Neuron (in vitro differentiated cells): ENCODE results near the gene DPF3.

Experiments
- H2AFZ ChIP-seq: one replicate; pipeline ENCODE4 v1.6.1; 2013; ENCODE audit warnings: low read depth, mild to moderate bottlenecking, inconsistent platforms, low read length, moderate library complexity
- H3K27me3 ChIP-seq: one replicate; pipeline ENCODE4 v1.6.1; 2013; ENCODE audit warnings: low read length; ENCODE audit not compliant: insufficient read depth
- H3K36me3 ChIP-seq: one replicate; pipeline ENCODE4 v1.6.1; 2013; ENCODE audit warnings: low read length; ENCODE audit not compliant: insufficient read depth
- H3K4me1 ChIP-seq: one replicate; pipeline ENCODE4 v1.6.1; 2013; ENCODE audit warnings: low read length; ENCODE audit not compliant: insufficient read depth
- H3K4me3 ChIP-seq: 2 replicates; pipeline ENCODE4 v1.5.1; 2013; ENCODE audit warnings: mild to moderate bottlenecking, low read length, moderate library complexity
- H3K9me3 ChIP-seq: one replicate; pipeline ENCODE4 v1.6.1; 2013; ENCODE audit warnings: low read length

The DPF3 gene

DNA sequence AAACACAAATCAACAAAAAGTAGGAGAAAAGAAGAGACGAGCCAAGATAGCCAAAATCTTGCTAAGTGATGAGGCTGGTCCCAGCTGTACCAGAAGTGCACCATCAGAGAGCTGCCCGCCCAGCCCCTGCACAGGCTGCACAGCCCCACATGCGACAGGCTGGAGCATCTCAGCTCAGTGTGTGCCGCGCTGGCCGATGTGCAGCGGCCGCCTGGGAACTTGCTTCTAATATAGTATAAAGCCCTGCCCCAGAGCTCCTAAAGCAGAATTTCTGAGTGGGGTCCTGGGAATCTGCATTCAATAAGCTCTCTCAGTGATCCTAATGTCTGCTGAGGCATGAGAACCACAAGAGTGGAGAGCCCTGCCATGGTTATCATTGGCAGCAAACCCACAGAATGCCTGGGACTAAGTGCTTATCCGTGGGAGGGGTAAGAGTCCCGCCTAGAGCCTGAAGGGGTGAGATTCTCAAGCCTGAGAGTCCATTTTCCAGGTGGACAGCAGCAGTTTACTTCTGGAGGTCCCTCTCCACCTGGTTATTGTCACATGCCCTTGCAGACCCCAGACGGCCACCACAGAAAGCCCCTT is 171.6 kb downstream of the DPF3 start:
- Histone ChIP-seq H3K4me1 (no peaks in the 10 kb centered on the region), H3K9me3 (no peaks in the 10 kb centered on the region)

DNA sequence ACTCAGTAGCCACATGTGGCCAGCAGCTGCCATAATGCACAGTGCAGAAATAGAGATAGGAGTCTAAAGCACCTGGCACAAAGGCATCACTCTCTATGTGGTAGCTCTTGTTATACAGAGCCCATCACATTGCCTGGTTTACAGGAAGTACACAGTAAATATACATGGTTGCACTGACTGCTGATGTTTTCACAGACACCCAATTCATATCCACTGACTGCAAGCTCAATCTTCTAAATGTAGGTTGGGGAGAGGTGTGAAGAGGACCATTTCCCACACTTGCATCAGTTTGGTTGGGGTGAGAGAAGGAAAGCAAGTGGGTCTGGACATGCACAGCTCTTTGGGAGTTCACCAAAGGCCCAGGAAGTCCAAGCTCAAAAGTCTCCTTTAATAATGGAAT is 172.8 kb downstream of the DPF3 start:
- H3K4me1 ChIP-seq: no peaks in the 10 kb centered on the region

More for the DNA sequence above, 171.6 kb downstream of the DPF3 start:
- H3K27me3 ChIP-seq: no peaks in the 10 kb centered on the region
- H3K36me3 ChIP-seq: no peaks in the 10 kb centered on the region
- H3K4me3 ChIP-seq: no peak overlapping the region
- H2AFZ ChIP-seq: no peak overlapping the region

DNA sequence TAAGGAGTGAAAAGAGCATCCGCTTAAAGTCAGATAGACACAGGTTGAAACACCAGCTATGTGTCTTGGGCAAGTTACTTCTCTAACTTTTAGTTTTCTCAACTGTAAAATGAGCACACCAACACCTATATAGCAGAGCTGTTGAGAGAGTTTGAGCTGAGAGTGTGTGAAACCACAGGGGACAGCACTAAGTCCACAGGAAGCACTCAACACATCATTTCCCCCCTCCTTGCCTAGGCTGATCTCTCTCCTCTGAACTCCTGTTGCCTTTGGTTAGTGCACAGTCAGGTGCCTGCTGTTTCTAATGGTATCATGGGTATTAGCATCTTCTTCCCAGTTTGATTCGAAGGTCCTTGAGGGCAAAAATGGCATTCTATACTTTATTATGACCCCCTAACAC is 176.7 kb downstream of the DPF3 start:
- no peaks in the 10 kb centered on the region for H3K9me3 ChIP-seq
- no peaks in the 10 kb centered on the region for H3K36me3 ChIP-seq
- no peaks in the 10 kb centered on the region for H3K4me1 ChIP-seq
- H2AFZ ChIP-seq: no peak overlapping the region
- no peak overlapping the region for H3K4me3 ChIP-seq
- H3K27me3 ChIP-seq: no peaks in the 10 kb centered on the region

More for the DNA sequence above, 172.8 kb downstream of the DPF3 start:
- H3K4me3 ChIP-seq: no peak overlapping the region
- no peaks in the 10 kb centered on the region for H3K27me3 ChIP-seq
- H2AFZ ChIP-seq: no peak overlapping the region
- H3K36me3 ChIP-seq: no peaks in the 10 kb centered on the region
- H3K9me3 ChIP-seq: no peaks in the 10 kb centered on the region

DNA sequence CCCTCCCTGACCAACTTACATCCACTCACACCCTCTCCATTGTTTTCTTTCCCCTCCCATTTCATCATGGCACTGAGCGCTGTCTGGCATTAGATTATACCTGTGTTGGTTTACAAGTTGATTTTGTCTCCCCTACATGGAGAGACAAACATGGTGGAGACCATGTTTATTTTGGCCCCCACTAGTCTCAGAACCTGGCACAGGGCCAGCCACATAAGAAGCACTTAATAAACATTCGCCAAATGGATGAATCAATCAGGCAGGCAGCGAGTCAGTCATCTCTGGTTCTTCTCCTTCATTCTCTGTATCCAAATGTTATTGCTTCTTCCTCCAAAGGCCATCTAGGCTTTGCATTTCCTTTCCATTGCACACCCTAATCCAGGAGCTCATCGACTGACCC is 177.4 kb downstream of the DPF3 start:
- no peak overlapping the region for H2AFZ ChIP-seq
- no peaks in the 10 kb centered on the region for H3K27me3 ChIP-seq
- H3K4me1 ChIP-seq: no peaks in the 10 kb centered on the region
- H3K36me3 ChIP-seq: no peaks in the 10 kb centered on the region
- H3K9me3 ChIP-seq: no peaks in the 10 kb centered on the region
- H3K4me3 ChIP-seq: no peak overlapping the region

DNA sequence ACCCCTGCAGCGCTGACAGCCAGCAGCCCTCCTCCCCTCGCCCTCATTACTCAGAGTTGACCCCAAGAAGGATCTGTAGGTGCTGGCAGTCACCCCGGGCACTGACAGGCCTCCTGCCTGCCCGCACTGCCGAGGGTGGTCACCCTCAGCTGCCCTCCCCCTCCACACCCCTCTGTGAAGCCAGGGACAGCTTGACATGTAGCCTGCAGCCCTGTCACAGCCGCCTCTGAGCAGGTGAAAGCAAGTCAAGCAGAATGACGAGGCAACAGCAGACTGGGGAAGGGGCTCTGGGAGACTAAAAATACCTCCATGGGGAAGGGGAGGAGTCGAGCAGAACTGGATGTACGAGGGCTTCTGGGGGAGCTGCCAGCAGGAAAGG is 178.1 kb downstream of the DPF3 start:
- Histone ChIP-seq H2AFZ (no peak overlapping the region), H3K27me3 (no peaks in the 10 kb centered on the region), H3K4me3 (no peak overlapping the region), H3K36me3 (no peaks in the 10 kb centered on the region), H3K4me1 (no peaks in the 10 kb centered on the region), H3K9me3 (no peaks in the 10 kb centered on the region)

DNA sequence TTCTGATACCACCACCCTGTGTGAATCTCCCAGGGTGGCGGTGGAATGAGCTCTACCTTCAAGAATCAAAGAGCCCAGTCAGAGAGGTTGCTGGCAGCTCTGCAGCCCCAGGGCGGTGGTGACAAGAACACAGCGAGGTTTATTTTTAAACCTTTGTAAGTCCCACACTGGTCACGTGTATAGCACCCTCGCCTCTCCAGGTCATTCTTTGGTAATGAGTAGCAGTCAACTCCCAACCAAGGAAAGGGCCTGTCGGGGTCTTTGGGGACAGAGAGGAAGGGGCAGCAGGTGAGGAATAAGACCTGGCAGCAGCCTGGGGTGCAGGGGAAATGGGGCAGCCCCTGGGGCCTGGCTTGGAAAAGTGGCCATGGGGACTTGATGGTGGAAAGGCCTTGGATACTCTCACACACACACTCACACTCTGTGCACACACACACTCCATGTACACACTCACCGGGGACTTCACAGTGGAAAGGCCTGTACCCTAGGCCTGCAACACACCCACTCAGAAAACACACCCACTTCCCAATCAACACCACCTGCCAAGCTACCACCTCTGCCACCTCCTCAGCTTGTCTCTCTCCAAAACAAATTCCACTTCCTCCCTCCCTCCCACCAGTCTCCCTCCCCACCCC is 178.6 kb downstream of the DPF3 start:
- Histone ChIP-seq H3K27me3 (no peaks in the 10 kb centered on the region), H3K9me3 (no peaks in the 10 kb centered on the region), H3K4me3 (no peak overlapping the region), H3K36me3 (no peaks in the 10 kb centered on the region), H3K4me1 (no peaks in the 10 kb centered on the region), H2AFZ (no peak overlapping the region)

DNA sequence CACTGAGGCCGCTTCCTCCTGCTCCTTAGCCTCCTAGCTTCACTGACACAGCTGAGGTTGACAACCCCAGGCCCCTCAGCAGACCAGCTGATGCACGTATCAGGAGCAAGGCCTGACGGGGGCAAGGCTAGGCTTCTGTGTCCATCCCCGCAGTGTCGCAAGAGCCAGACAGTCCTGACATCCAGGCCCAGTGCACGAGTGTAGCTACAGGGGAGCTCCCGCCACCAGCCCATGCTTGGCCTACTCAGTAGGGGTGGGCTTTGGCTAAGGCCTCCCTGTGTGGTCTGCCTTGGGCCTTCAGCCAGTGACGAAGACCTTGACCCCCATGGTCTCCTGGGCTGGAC is 179.1 kb downstream of the DPF3 start:
- Histone ChIP-seq H3K36me3 (no peaks in the 10 kb centered on the region), H3K4me3 (no peak overlapping the region), H3K4me1 (no peaks in the 10 kb centered on the region), H3K27me3 (no peaks in the 10 kb centered on the region), H3K9me3 (no peaks in the 10 kb centered on the region), H2AFZ (no peak overlapping the region)

DNA sequence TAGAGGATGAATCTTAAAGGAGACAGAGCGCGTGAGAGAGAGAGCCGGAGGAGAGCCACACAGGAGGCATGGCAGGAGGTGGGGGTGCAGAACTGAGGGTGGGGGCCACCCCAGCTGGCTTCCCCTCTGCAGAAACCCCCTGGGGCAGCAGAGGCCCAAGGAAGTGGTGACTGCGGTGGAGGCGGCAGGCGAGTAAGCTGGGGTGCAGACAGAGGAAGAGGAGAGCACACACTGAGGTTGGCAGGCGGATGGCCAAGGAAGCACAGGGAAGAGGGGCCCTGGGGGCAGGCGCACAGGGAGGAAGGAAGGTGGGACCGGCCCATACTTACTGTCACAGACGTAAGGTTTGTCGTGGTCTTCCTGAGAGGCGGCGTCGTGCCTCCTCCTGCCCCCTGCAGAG is 179.8 kb downstream of the DPF3 start:
- H3K9me3 ChIP-seq: no peaks in the 10 kb centered on the region
- H3K36me3 ChIP-seq: no peaks in the 10 kb centered on the region

DNA sequence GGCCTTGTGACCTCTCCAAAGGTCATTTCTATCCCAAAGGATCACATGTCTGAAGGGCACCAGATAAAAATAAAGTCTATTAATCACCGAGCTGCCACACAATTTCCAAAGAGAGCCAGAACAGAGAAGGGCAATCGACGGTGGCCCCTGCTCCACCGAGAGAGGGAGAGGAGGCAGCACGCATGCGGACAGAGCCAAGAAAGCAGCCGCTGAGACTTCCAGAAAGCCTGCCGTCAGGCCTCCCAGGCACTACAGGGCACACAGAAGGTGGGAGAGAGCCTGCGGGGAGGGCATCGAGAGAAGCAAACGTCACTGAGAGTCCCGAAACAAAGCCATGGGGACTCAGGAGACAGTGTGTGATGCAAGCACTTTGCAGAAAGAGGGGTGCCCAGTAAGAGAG is 182.0 kb downstream of the DPF3 start:
- no peaks in the 10 kb centered on the region for H3K27me3 ChIP-seq
- H3K4me1 ChIP-seq: no peaks in the 10 kb centered on the region
- H3K9me3 ChIP-seq: no peaks in the 10 kb centered on the region
- no peaks in the 10 kb centered on the region for H3K36me3 ChIP-seq
- no peak overlapping the region for H3K4me3 ChIP-seq
- no peak overlapping the region for H2AFZ ChIP-seq

More for the DNA sequence above, 179.8 kb downstream of the DPF3 start:
- Histone ChIP-seq H2AFZ (no peak overlapping the region), H3K4me3 (no peak overlapping the region), H3K27me3 (no peaks in the 10 kb centered on the region), H3K4me1 (no peaks in the 10 kb centered on the region)

DNA sequence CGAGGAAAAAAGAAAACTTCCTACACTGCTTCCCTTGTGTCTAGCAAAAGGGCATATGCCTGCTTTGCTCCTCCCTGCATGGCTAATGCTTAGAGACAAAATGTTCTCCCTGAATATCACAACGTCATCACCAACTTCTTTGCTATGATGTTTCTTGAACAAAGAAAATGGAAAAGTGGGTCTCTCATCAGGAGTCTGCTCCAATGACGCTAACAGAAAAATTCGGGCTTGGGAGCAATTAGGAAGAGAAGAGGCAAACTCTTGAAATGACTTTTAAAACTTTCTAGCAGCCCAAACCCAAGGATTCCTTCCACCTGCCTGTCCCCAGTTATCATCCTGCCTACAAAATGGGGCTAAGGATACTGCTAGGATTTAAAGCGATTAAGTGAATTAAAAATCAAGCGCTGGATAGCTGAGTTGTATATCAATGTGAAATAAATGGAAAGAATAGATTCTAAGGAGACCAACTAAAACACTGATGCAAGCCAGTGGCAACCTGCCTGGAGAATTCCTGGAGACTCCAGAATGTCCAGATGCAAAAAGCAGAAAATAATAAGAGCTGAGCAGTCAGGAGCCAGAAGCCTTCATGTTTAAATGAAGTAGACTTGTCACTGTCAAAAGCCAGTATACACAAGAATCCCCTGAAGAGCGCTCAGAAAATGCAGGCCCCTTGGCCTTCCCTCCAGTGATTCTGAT is 183.8 kb downstream of the DPF3 start:
- no peak overlapping the region for H2AFZ ChIP-seq
- H3K4me1 ChIP-seq: no peaks in the 10 kb centered on the region
- H3K9me3 ChIP-seq: no peaks in the 10 kb centered on the region
- no peak overlapping the region for H3K4me3 ChIP-seq
- no peaks in the 10 kb centered on the region for H3K36me3 ChIP-seq
- H3K27me3 ChIP-seq: no peaks in the 10 kb centered on the region

DNA sequence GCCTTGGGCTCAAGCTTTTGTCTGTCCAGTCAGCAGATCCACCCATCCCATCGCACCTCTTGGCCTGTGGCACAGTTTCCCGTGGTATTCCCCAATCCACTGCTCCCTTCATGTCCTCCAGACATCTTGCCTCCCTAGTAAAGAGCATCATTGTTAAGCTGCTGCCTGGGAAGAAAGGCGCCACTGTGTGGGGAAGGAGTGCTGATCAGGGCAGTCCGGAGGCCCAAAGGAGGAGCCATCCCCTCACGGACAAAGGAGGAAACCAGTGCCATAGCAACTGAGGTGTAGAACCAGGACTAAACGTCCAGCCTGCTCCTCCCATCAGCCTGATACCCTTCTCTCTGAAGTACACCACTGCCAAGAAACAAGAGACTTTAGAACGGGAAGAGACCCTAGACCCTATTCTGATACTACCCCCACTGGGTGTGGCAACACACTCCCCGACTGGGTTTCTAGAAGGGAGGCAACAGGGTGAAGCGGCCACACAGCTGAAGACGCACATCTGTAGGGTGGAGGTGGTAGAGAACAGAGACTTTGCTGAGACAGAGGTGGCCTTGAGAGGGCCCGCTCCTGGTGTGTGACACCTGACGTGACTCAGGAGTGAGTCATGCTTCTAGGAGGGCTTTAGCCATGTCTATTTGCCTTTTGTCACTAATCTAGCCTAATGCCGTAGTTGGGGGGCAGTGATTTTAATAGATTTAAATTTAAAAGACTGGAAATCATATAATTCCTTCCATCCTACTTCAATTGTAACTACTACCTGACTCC is 185.0 kb downstream of the DPF3 start:
- H3K4me1 ChIP-seq: no peaks in the 10 kb centered on the region
- H3K9me3 ChIP-seq: no peaks in the 10 kb centered on the region
- no peaks in the 10 kb centered on the region for H3K36me3 ChIP-seq
- no peak overlapping the region for H3K4me3 ChIP-seq
- H2AFZ ChIP-seq: no peak overlapping the region
- no peaks in the 10 kb centered on the region for H3K27me3 ChIP-seq

DNA sequence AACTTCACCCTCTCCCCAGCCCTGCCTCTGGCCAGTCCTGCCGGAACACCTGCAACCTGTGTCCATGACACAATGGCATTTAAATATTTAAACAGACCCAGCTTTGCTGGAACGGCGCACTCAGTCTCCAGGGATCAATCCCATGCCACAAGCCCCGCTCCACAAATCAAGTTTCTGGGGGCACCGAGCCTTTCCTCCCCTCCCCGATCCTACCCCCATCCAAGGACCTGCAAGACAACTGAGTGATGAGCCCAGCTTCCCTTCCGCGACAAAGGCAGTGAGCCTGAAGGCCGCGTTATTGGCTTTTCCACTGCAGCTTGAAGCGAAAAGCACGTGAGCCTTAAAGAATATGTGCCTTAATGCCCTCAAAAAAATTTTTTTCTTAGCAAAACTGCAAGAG is 185.7 kb downstream of the DPF3 start:
- H3K9me3 ChIP-seq: no peaks in the 10 kb centered on the region
- H3K4me3 ChIP-seq: no peak overlapping the region
- H3K27me3 ChIP-seq: no peaks in the 10 kb centered on the region
- H3K36me3 ChIP-seq: no peaks in the 10 kb centered on the region
- no peak overlapping the region for H2AFZ ChIP-seq
- no peaks in the 10 kb centered on the region for H3K4me1 ChIP-seq

DNA sequence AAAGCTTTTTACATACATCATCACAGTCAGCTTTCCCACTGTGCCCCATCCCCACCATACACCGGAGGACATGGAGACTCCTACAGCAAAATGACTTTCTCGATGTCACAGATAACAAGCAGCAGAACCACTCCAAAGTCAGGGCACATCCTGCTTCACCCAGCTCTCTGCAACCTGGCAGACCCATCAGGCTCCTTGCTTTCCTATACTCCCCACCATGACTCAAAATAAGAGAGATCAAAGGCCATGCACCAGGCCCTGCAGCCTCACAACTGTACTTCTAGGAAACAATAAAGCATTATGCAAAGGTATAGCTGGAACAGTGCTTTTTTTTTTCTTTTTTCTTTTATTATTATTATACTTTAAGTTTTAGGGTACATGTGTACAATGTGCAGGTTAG is 187.4 kb downstream of the DPF3 start:
- H2AFZ ChIP-seq: no peak overlapping the region
- no peaks in the 10 kb centered on the region for H3K4me1 ChIP-seq
- H3K27me3 ChIP-seq: peaks cover 6% of the 10 kb centered on the region
- no peak overlapping the region for H3K4me3 ChIP-seq
- H3K9me3 ChIP-seq: no peaks in the 10 kb centered on the region
- H3K36me3 ChIP-seq: no peaks in the 10 kb centered on the region
